HepG2 (cell line): ENCODE data around the gene CYP4F8. TPM values are rescaled to one million over a fixed set of nuclear protein-coding genes. Genes with fewer than 3 reads are reported as not detected.

Source experiments
- ATM ChIP-seq: fragments of 450-650 bp; IDR thresholded peaks from 2 replicates; pipeline ENCODE4 v1.7.1; 2017; ENCODE audit warnings: mild to moderate bottlenecking, borderline replicate concordance
- GPN1 ChIP-seq: sonication (generic); formaldehyde crosslinking; IDR thresholded peaks from 2 replicates; pipeline ENCODE4 v1.5.1; 2020; ENCODE audit warnings: missing genetic modification reagents, borderline replicate concordance
- ISL2 ChIP-seq: sonication (generic); formaldehyde crosslinking; IDR thresholded peaks from 2 replicates; pipeline ENCODE4 v1.5.0; 2020; ENCODE audit warnings: missing genetic modification reagents
- PITX1 ChIP-seq: sonication (generic); formaldehyde crosslinking; IDR thresholded peaks from 2 replicates; pipeline ENCODE4 v1.5.1; 2020; ENCODE audit warnings: mild to moderate bottlenecking, missing genetic modification reagents
- POGK ChIP-seq: sonication (generic); formaldehyde crosslinking; conservative IDR thresholded peaks from 2 replicates; pipeline ENCODE4 v1.8.0; 2022; ENCODE audit warnings: mild to moderate bottlenecking, moderate library complexity, missing genetic modification reagents
- SALL2 ChIP-seq: sonication (generic); formaldehyde crosslinking; IDR thresholded peaks from 2 replicates; pipeline ENCODE4 v1.8.1; 2023; ENCODE audit warnings: mild to moderate bottlenecking, missing genetic modification reagents, inconsistent platforms
- SMAD1 ChIP-seq: sonication (generic); formaldehyde crosslinking; IDR thresholded peaks from 2 replicates; pipeline ENCODE4 v1.4.0; 2020; ENCODE audit warnings: missing genetic modification reagents, low read depth, mild to moderate bottlenecking, borderline replicate concordance
- SRSF1 ChIP-seq: fragments of 200-400 bp; formaldehyde crosslinking; optimal IDR thresholded peaks from 2 replicates; pipeline ENCODE3; 2017; ENCODE audit warnings: mild to moderate bottlenecking, low read depth, low read length, moderate library complexity
- TEAD2 ChIP-seq: sonication (generic); formaldehyde crosslinking; IDR thresholded peaks from 2 replicates; pipeline ENCODE4 v1.9.0; 2021; ENCODE audit warnings: missing genetic modification reagents
- ZBTB20 ChIP-seq: sonication (generic); formaldehyde crosslinking; IDR thresholded peaks from 2 replicates; pipeline ENCODE4 v1.8.1; 2023; ENCODE audit warnings: missing genetic modification reagents, low read depth, mild to moderate bottlenecking, borderline replicate concordance
- ZHX2 ChIP-seq, 2 experiments: sonication (generic) in 1 of 2; formaldehyde crosslinking in 1 of 2; IDR thresholded peaks; 2 replicates each; pipeline versions ENCODE4 v1.6.1 to v1.9.0; 2014 to 2022; ENCODE audit warnings: antibody characterized with exemption in 1 of 2, borderline replicate concordance in 1 of 2, inconsistent platforms in 1 of 2, low read depth in 1 of 2, missing genetic modification reagents in 1 of 2
- ZNF292 ChIP-seq: sonication (generic); formaldehyde crosslinking; IDR thresholded peaks from 2 replicates; pipeline ENCODE4 v1.8.1; 2022; ENCODE audit warnings: mild to moderate bottlenecking, low read depth, missing genetic modification reagents, borderline replicate concordance
- ZNF383 ChIP-seq: sonication (generic); formaldehyde crosslinking; IDR thresholded peaks from 2 replicates; pipeline ENCODE4 v1.4.0; 2020; ENCODE audit warnings: missing genetic modification reagents, mild to moderate bottlenecking, borderline replicate concordance
- ZNF597 ChIP-seq: sonication (generic); formaldehyde crosslinking; IDR thresholded peaks from 2 replicates; pipeline ENCODE4 v1.5.0; 2020; ENCODE audit warnings: missing genetic modification reagents
- ZNF746 ChIP-seq: sonication (generic); formaldehyde crosslinking; IDR thresholded peaks from 2 replicates; pipeline ENCODE4 v1.8.0; 2022; ENCODE audit warnings: mild to moderate bottlenecking, missing genetic modification reagents
- polyA plus RNA-seq, 8 experiments: library from polyadenylated mRNA; depleted of rRNA in 3 of 8; stranded (reverse) in 7 of 8; unstranded in 1 of 8; fragments of >200 nt; fragmentation: Illumina TruSeq in 4 of 8; extraction: Trizol in 4 of 8; gene quantifications; 2 replicates each; pipeline versions ENCODE4 v1.2.1 to v1.2.3, GENCODE V29; 2011 to 2016; ENCODE audit warnings: low read depth in 4 of 8, missing spikeins in 1 of 8, mixed read lengths in 1 of 8; ENCODE audit not compliant: insufficient read depth in 1 of 8
- total RNA-seq, 5 experiments: library from RNA; depleted of rRNA; stranded (reverse); fragments of >200 nt; fragmentation: Illumina TruSeq; extraction: Trizol; gene quantifications; 2 replicates each; pipeline ENCODE4 v1.2.3, GENCODE V29; 2016; ENCODE audit warnings: low read depth in 1 of 5

Gene CYP4F8
- total and polyA plus RNA-seq, 2 of the 13 experiments (the other 11 are each of a cell fraction or from before 2014, with no cell fraction given): not detected

- TF ChIP-seq ZHX2 (IDR thresholded peaks at IDR 0.05; ENCODE audit: low read depth): no peak
- TF ChIP-seq ZHX2 (CRISPR knock-in tag; IDR thresholded peaks at IDR 0.05; ENCODE audit: borderline replicate concordance): no peak
- no peak for TF ChIP-seq GPN1
- 0 out of 2 replicates have a peak, but pooled peaks have one; percentile 2 for TF ChIP-seq ZNF292 (CRISPR knock-in tag)
- no peak; the same call in 1 of the 2 replicates for TF ChIP-seq POGK (CRISPR knock-in tag)
- TF ChIP-seq SALL2: no peak
- TF ChIP-seq TEAD2 (CRISPR knock-in tag): no peak
- no peak for TF ChIP-seq ZBTB20 (CRISPR knock-in tag)
- TF ChIP-seq ATM: no peak
- no peak for TF ChIP-seq ZNF383 (CRISPR knock-in tag)
- 0 out of 2 replicates have a peak, but pooled peaks have one; percentile 51 for TF ChIP-seq ISL2 (CRISPR knock-in tag)
- TF ChIP-seq SRSF1: no peak
- TF ChIP-seq SMAD1 (CRISPR knock-in tag): no peak
- peak; percentile 37; the same call in 1 of the 2 replicates for TF ChIP-seq ZNF746 (CRISPR knock-in tag)
- TF ChIP-seq ZNF597: no peak
- TF ChIP-seq PITX1: no peak; the same call in 1 of the 2 replicates
Observed at GRCh38 chr19:15640904-15641597, 26.0 kb downstream of the CYP4F8 start (continued).
